KBM-7 (cell line): ENCODE data around the gene AK8.

Experiments used
- DNase-seq: peaks from one replicate; pipeline ENCODE4 v3.0.0-alpha.2; 2015
- in situ Hi-C: fragments of 300-500 bp; cut with MboI; formaldehyde crosslinking; loops from 2 replicates; pipeline ENCODE4 v1.14.3; 2020; ENCODE audit warnings: low sequenced_read_pairs, low pct_unique_long_range_greater_than_20kb, mixed read lengths

Gene AK8

DNA sequence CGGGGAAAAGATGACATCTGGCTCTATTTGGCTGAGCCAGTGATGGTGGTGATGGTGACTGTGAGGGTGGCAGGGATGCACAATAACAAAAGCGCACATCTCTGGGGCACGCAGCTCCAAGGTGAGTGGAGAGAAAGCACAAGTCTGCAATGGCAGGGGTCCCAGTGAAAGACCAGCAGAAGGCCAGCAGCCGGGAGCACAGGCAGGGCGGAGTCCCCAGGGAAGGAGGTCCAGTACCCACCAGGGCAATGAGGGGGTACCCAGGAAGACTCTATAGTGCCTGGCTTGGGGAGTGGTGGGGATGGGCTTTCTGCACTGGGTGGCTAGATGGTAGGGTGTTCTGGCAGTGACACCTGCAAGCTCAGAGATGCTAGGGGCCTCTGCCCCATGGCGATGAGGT lies 69.4 kb downstream of the AK8 start:
- no peak for DNase-seq
- in situ Hi-C loops = no loop called here

DNA sequence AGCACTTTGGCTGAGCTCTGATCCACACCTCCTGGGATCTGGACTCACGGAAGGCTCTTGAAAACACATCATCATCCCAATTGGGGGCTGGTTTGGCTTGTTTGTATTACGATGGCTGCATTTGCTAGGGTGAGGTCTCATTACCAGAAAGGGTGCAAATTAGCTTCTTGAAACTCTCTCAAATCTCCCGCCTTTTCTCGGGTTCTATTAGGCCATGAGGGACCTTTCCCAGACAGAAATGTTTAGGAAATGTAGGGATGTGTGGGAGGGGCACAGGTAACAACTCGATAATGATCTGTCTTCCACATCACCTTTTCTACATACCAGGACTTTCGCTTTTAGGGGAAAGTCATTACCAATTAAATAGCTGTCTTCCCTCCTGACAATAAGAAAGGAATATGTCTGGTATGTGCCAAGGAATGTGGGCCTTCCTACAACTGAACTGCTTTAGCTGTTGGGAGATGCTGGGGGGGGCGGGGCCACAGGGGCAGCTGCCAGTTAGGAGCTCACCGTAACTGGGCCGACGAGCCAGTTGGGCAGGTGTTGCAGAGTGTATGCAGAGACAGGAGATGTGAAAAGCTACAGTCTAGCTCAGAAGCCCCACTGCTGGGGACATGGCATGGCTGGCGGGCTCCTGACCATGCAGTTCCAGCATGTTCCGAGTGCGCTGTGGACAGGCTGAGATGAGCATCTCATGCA lies 71.2 kb downstream of the AK8 start:
- DNase-seq = no peak
- in situ Hi-C loops = no loop called here

DNA sequence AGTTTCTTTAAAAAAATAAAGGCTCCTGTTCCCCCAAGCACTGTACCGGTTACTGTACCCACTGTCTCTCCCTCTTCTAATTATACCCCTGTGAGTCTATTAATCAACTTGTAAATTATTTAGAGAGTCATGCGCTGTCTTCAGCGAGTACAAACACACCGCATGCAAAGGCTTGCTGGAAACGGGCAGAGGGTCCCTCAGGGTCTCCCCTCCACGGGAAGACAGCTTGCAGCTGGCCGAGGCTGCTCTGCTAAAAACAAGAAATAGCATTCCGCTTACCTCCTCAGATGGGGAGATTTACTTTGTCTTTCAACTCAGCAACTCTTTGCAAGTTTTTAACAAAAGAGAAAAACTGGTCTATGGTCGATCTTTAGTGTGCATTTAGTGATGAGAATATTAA lies 71.8 kb downstream of the AK8 start:
- DNase-seq = no peak
- in situ Hi-C loops = no loop called here

DNA sequence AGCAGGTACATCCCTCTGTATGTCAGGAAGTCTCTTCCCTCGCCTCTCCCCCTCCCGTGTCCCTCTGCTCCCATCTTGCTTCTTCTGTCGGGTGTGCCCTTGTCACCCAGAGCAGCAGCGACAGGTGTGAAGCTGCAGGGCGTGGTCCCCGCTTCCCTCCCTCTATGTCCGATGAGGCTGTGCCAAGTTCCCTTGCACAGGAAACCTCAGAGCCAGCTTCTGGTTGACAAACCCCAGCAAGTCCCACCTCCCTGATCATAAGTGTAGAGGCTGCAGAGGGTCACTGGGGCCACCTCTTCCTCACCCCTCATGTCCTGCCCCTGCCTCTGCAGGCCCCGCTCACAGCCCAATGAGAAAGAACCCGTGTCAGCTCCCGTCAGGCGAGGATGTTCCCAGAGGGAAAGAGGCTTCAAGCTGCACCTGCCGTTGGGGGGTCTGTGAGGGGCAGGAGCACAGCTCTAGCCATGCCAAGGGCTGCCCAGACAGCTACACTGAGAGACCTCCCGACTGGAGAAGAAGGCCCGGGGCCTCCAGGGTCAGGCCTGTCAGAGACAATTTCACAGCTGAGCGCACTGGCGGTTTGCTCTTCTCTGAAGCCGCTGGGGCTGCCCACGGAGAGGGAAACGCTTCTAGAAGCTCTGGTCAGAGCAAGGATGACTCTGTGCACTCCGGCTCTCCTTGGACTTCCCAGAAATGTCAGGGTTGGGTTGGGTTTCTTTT lies 73.3 kb downstream of the AK8 start:
- DNase-seq = peak; percentile 61
- in situ Hi-C loops = no loop called here

DNA sequence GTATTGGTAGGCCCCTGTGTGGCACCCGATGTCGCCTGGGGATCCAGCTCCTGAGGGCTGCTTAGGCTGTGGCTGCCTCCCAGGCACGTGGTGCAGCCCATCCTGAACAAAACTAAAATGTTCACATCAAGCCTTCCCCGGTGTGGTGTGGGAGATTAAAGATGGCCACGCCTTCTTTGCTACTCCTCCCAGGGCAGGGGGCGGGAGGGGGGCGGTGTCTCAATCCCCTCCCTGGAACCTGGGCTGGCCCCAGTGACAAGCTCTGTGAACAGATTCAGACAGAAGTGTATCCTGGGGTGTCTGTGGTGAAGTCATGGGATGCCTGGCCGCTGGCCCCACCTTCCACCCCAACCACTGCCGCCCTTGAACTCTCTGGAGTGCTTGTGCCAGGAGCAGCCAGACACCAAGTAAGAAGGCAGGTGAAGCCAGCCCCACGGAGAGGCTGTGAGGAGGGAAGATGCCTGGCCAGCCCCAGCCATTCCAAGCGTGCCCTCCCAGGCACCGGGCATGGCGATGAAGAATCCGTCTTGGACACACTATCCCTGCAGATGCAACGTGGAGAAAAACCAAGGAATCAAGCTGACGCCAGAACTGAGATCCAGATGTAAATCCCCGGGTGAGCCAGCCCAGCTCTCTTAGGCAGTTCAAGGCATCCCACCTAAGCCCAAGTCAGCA lies 75.8 kb downstream of the AK8 start:
- DNase-seq = peak; percentile 28
- in situ Hi-C loops = no loop called here

DNA sequence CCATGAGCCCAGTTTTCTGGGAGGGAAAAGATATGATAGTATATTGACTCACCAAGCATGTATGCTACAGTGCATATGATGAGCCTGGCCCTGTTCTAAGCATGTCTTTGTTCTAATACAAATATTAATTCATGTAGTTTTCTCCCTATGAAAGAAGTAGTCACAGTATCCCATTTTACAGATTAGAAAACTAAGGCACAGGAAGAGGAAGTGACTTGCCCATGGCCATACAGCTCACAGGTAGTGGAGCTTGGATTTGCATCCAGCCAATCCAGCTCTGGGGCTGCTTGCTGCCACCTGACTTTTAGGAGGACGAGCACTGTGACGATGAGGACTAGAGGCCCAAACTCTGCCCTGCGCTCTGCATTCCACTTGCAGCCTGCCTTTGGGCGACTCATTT lies 76.4 kb downstream of the AK8 start:
- in situ Hi-C loops = no loop called here
- no peak for DNase-seq

DNA sequence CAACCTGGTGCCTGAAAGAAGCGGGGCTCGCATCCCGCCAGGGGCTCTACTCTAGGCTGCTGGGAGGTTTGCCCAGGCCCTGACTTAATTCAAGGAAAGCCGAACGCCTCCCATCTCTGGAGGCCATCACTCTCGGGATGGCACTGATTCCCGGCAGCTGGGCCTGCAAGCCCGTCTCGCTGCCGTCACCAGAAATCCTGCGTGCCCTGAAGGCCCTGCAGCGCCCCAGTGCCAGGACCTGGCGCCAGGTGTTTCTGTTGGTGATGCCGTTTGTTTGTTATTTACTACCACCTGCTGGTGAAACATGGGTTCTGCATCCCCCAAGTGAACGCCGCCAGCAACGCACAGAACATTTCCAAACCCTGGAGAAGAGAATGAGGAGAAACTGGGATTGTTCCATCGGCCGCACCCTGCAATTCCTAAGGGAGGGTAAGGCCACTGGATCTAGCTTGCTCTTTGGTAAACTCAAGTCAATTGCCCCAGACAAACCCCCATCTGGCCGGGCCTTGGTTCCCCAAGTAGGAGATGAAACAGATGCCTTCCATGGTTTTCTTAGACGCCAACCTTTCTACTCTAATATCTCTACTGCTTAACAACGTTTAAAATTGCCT lies 77.9 kb downstream of the AK8 start:
- in situ Hi-C loops = no loop called here
- peak; percentile 79 for DNase-seq

DNA sequence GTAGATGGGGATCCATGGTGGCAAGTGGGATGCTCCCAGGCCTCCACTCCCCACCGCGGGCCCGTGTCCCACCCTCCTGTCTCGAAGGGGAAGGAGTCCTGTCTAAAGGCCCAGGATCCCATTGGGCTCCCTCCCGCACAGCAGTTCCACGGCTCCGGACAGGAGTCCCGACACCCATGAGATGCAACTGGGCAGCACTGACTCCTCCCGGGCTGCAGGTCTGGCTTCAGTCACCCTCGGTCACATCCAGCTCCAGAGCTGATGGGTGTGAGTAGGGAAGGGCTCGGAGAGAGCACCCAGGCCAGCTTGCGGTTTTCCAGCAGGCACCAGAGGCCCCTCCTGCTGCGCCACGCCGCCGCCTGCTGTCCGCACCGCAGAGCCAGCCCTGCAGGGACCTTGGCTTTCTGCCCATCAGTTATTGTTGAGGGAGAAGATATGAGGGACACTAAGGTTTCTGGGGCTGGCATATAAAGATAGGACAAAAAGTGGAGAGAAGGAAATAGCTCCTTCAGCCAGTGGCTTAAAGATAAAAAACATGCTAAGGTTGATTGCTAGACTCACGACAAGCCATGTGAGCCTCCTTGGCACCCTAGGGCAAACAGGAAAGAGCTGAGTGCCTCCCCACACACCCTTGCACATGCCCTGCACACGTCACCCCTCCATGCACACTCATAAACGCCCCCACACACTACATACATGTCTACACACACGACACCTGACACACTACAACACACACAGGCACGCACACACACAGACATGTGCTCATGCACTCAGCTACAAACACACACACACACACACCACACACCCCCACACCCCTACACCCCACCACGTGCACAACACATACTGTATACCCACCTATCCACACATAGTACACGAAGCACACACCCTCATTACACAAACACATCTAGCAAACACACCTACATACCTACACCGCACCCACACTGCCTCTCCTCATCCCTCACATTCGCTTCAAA lies 79.0 kb downstream of the AK8 start:
- in situ Hi-C loops = no loop called here
- DNase-seq = peak; percentile 83

DNA sequence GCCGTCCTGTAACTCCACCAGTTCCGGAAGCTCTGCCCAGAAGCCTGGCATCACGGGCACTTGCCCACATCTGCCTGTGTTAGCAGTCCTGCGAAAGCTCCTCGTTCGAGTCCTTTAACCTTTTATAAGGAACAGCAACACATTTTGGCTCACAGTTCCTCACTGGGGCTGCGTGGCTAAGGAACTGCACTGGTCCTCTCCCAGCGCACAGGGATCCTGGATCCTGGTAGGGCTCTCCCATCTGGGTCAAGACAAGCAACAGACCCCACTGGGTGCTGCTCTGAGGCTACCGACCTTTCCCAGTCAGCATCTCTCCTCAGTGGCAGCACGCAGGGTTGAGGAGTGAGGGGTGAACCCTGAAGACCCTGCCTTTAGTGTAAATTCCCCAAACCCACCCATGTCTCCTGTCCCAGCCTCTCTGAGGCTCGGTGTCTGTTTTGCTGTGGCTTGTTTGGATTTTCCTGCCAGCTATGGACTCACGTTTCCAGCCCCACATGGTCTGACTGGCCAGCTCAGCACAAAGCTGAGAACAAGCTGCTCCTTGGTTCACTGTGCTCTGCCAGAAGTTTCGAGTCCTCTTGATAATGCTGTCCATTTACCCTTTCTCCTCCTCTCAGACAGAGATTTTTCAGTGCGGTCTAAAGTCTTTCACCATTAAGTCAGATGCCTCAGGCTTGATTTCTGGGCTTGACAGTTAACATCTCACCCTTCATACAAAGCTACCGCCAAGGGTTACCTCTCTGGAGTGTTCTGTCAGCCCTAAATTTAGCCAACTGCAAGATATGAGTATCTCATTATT lies 80.0 kb downstream of the AK8 start:
- in situ Hi-C loops = no loop called here
- no peak for DNase-seq

DNA sequence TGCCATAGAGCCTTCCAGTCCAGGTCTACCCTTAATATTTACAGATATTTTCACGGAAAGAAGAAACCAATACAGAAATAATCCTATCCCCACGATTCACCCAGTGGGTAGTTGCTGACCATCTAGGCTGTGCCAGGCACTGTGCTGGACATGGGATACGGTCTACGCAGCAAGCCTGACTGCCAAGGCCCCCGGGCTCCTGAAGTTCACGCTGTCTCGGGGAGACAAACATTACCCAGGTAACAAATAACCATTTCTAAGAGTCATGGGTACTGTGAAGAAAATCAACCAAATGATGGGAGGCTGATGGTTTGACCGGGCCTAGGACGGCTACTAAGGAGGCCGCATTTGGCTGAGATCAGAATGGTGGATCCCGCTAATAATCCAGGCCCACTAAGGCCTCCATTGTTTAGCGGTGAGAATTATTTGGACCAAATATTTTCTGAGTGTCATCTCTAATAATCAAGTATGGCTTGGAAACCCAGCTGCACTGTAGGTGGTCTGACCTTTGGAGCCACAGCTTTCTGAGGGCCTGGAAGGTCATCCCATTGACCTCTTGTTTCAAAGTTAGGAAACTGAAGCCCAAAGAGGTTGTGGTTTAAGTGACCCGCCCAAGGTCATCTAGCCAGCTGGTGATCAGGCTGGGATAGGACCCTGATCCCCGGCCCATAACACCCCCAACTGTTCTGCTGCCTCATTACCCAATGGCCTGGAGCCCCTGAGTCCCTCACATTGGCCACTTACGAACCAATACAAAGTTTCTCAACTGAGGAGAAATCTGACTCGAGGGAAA lies 82.4 kb downstream of the AK8 start:
- DNase-seq = no peak
- in situ Hi-C loops = no loop called here

DNA sequence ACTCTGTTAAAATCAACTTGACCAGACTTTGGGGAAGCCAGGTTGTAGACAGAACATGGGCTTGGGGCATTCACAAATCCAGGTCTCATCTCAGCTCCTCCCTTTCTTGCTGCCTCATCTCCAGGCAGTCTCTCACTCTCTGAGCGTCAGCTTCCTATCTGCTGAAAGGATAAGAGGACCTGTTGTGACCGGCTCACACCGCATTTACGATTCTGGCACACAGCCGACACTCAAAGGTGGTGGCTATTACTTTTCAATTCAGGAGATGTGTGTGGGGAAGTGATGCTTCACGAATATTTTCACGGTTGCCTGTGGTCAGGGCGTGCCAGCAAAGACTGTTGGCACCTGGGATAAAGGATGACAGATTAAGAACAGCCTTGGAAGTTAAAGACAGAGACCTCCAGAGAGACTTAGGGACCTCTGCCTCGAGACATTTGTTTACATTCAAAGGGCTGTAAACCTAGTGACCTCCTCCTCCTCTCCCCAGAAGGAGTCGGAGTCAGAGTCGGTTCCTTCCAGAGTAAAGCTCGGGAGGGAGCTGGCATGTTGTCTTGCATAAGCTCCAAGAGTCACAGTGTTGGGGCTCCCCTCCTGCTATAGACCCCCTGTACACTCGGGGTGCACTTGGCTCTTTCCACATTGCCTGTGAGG lies 83.2 kb downstream of the AK8 start:
- in situ Hi-C loops = no loop called here
- DNase-seq = peak; percentile 67

DNA sequence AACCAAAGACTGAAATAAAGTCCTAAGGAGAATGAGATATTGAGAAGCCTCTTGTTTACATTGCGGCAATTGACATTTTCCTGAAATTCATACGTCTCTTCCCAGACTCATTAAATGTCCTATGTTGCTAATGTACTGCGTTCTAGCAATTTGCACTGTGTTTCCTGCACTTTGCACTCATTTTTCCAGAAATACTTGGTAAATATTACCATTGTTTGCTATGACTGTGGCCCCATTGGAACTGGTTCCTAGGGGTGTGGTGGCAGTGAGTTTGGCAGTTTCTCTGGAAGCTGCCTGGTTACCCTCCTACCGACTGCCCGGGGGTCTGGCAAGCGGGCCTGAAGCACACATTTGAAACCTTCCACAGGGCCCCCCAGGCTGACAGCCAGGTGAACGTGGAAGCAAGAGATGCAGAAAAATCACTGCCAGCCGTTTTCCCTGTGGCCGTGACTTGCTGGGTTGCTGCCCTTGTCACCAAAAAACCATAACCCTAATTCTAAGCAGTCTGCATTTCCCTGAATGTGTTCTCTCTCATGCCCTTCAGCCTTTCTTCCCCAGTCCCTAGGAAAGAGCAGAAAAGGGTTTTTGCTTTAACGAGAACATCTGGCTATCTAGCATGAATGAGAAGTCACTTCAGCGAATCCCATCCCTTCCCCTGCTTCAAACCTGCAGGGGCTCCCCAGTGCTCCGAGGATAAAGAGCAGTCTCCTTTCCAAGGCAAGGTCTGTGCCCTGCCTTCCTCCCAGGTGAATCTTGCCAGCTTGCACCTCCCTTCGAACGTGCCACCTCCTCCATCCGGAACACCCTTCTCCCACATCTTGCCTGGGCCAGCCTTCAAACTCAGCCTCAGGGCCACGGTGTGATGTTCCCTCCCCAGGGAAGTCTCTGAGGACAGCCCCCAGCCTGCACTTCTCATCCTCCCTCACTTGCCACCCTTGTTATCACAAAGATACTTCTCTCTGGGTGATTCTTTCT lies 84.2 kb downstream of the AK8 start:
- in situ Hi-C loops = no loop called here
- no peak for DNase-seq

DNA sequence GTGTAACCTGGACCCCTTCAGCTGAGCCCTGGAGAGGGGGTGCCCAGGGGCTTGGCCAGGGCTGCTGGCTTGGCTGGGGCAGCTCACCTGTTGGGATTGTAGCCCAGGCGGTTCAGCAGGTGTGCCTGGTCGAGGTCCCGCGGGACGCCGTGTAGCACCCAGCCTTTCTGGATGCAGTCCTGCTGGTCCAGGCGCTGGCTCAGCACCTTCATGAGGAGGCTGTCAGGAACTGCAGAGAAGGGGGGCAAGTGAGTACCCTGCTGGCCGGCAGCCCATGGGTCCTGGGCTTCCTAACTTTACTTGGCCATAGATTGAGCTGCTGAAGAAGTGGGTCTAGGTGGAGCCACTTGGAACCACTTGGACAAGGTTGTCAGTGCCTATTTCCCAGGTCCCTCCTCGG lies 85.5 kb downstream of the AK8 start:
- in situ Hi-C loops = no loop called here

DNA sequence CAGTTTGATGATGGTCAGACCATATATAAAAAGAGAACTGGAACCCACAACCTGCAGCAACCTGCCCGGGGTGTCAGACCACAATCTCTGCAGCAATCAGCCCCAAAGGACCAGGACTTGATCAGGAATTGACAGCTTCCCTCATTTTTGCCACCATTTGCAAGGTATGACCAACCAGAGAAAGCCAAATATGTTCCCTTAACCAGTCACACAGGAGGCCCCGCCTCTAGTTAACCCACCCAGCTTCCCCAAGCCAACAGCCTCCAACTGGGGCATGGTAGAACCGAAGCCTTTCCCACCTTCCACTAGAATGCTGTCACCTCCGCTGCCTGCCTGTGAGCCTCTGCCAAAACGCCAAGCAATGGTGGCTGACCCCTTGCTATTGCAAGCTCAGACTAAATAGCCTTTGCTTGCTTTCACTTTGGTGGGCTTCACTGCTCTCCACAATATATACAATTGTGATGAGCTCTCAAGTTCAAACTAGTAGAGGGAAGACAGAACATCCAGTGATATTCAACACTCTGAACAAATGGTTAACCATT lies 86.3 kb downstream of the AK8 start:
- in situ Hi-C loops = no loop called here
- no peak for DNase-seq

More for the DNA sequence above, 85.5 kb downstream of the AK8 start:
- DNase-seq = no peak

DNA sequence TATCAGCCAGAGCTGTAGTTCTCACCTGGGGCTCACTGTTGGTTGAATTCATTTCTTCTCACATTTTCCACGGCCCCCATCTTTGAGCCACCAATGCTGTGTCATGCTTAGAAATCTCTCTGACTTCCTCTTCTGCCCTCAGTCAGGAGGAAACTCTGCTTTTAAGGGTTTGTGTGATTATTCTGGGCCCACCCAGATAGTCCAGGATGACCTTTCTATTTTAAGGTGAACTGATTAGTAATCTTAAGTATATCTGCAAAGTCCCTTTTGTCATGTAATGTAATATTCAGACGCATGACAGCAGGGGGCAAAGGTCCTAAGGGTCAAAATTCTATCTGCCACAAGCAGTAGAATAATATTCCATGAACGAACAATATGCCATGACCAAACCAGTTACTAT lies 88.4 kb downstream of the AK8 start:
- in situ Hi-C loops = no loop called here
- peak; percentile 69 for DNase-seq

DNA sequence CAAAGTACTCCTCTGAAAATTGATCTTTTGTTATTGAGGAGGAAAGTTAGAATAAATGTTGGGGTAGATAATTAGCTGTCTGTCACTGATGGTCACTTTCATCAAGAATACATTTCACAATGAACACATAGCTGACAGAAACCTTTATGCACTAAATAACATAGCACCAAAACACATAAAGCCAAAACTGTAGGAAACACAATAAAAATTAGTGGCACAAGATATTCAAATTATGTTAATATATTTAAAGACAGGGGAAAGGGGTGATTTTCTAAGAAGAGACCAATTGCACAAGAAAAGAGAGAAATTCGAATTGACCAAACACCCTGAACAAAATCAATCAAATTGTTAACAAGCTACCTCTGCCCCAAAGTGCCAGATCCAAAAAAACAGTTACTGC lies 89.7 kb downstream of the AK8 start:
- DNase-seq = no peak
- in situ Hi-C loops = no loop called here
